NCI-H128 (cell line): ENCODE data around the gene LHFPL6.
"Not testable (repeated sequence)": the region's sequence is repeated elsewhere in the genome, so short reads cannot be mapped to it uniquely, and the experiment has no call there.

Experiments
- DNase-seq: peaks from one replicate; lab custom pipeline; 2025; ENCODE audit not compliant: unreplicated experiment; lab: John Stamatoyannopoulos, UW

Gene LHFPL6

GRCh38 chr13:39364947-39365468 lies 238.0 kb downstream of the LHFPL6 start:
- no peak for DNase-seq

DNA sequence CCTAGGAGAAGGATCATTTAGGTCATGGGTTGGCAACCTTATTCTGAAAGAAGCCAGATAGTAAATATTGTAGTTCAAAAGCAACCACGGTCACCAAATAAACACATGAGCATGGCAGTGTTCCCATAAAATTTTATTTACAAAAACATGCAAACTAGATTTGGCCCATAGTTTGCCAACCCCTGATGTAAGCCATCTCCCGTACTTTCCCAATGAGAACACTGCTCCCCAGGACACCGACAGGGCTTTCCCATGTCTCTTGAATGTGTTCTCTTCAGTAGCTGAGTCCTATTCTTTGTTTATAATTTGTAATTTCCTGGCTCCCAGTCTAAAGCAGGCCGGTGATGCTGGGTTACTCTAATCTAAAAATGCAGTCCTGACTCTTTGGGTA lies 239.6 kb downstream of the LHFPL6 start:
- DNase-seq, result no peak

- DNase-seq, result no peak
These were observed 240.2 kb downstream of the LHFPL6 start for GRCh38 chr13:39362652-39363381.

DNA sequence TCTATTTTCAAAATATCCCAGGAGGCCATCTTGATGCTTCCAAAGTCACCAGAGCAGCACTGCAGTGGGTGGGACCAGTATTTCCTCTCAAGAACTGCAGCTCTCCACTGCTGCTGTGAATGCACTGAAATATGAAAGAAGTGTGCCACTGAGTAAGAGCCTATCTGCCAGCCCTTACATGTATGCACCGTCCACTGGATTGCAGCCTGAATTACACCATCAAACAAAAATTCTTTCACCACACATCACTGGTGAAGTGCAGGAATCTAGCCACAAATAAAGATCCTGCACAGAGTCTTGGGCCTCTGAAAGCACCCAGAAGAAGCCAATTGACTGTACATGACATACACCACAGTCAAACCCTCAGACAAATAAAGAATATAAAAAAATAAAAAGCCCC lies 249.0 kb downstream of the LHFPL6 start:
- DNase-seq, result no peak

DNA sequence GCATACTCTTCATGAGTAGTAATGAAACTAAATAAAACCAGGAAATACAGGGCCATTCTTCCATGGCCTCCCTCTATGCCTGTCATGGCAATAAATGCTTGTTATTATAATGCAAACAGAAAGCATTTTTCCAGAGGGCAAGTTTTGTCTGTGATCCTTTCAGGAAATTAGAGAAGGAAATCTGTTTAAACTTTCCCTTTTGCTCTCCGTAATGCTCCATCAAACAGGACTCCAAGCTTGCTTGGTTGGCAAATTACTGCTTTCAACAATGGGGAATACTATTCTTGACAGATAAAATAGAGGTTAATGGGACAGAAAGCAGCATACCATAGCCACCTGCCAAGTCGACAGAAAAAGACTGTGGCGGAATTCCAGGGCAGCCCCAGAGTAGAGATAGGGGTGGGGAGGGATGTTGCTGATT lies 252.5 kb downstream of the LHFPL6 start:
- DNase-seq, result no peak

DNA sequence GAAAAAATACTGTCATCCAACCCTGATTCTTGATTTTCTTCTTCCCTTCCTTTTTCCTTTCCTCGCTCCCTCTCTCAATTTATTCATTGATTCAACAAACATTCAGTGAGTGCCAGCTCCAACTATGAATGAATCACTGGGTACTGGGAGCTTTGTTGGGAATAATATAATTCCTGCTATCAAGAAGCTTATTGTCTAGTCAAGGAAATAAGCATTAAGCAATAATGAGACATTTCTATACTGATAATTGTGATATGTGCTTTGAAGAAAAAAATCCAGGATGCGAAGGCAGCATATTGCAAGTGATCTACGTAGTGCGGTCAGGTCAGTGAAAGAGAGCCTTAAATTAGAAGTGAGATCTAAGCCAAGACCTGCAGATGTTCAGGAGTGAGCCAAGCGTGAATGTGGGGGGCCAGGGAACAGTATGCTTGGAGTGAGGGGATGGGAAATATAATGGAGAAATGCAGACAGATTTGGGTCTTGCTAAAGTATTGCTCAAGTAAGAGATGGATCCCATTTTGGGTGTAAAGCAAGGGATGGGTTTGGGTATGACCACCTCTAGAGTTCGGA lies 253.5 kb downstream of the LHFPL6 start:
- no peak for DNase-seq

GRCh38 chr13:39347926-39348901 lies 254.8 kb downstream of the LHFPL6 start:
- no peak for DNase-seq

- no peak for DNase-seq
These were observed 257.0 kb downstream of the LHFPL6 start for GRCh38 chr13:39345982-39346381.

DNA sequence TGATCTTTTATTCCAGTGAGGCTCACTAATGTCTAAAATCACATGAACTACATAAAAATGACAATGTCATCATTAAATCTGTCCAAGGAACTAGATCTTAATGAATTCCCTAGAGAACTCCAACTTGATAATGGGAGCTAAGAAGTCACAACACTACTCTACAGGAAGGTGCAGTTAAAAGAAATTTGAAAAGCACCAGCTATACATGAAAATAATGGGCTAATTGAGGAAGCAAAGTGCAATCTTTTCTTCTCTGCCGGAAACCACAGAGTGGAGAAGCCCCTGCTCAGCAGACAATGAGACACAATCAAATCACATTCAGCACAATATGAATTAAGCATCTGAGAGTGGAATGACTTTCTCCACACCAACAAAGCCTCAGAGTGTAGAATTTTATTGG lies 261.7 kb downstream of the LHFPL6 start:
- no peak for DNase-seq

DNA sequence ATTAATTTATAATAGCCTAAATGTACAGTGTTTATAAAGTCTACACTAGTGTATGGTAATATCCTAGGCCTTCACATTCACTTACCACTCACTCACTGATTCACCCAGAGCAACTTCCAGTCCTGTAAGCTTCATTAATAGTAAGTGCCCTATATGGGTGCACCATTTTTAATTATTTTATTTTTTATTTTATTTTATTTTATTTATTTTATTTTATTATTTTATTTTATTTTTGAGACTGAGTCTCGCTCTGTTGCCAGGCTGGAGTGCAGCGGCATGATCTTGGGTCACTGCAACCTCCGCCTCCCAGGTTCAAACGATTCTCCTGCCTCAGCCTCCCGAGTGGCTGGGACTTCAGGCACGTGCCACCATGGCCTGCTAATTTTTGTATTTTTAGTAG lies 264.9 kb downstream of the LHFPL6 start:
- not testable (repeated sequence) for DNase-seq

- DNase-seq, result no peak
These were observed 266.1 kb downstream of the LHFPL6 start for GRCh38 chr13:39336937-39337336.

DNA sequence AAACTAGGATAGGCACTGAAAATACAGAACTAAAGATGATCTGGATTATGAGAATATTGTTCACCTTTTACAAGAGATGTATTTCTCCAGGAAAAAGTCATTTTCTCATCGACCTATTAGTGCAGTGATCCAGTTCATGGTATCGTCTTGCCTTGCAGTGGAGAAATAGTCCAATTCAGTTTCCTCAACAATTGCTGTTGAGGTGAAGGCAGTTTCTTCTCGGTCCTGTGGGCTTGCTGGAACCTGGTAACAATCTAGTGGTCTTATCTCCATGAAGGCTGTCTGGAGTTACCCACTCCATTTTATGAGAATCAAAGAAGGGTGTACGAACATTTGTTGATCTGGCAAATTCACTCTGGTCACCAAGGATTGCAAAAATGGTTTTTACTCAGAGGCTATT lies 266.8 kb downstream of the LHFPL6 start:
- DNase-seq, result no peak

- no peak for DNase-seq
These were observed 267.3 kb downstream of the LHFPL6 start for GRCh38 chr13:39335721-39336120.

DNA sequence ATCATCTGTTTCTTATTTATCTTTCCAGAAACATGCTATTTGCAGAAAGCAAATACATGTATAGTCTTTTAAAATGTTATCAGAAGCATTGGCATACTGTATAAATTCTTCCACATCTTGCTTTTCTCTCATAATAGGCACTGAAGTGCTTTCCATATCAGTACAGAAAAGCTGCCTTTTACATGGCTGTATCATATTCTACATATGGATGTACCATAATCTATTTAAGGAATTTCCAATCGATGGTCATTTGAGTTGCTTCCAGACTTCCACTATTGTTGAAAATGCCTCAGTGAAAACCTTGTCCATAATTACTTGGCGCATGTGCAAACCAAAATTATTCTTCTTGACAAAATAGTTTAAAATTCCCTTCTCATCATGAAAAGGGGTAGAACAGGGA lies 272.5 kb downstream of the LHFPL6 start:
- no peak for DNase-seq

DNA sequence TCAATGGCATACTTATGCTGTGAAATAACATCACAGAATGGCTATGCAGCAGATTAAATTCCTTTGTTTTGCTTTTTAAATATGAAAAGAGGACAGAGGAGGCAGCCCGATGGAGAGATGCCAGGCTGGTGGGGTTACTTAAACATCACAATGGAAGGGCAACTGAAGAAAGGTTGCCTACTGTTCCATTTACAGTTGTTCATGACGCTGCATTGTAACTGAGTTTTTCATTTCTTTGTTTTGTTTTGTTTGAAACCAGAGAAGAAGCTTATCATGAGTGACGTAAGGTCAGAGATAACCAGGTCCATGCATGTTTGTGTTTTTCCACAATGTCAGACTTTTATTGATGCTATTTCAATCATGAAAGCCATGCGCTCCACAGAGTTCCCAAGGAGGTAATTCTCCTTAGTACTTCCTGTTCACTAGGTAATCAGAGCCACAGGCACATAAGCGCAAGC lies 273.8 kb downstream of the LHFPL6 start:
- no peak for DNase-seq

DNA sequence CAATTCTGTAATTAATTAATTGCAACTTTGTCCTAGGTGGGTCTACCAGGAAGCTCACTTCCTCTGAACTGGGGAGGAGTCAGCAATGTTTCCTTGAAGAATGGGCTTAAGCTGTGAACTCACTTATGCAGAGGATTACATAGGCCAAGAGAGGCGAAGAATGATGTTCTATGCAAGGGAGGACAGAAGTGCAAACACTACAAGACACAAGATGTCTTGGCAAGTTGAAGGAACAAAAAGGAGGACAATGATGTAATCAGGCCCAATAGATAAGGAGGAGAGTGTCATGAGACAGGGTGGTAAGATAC lies 275.9 kb downstream of the LHFPL6 start:
- DNase-seq, result no peak

GRCh38 chr13:39326469-39327171 lies 276.4 kb downstream of the LHFPL6 start:
- no peak for DNase-seq

GRCh38 chr13:39324806-39325311 lies 278.1 kb downstream of the LHFPL6 start:
- no peak for DNase-seq

- DNase-seq, result no peak
These were observed 280.0 kb downstream of the LHFPL6 start for GRCh38 chr13:39322836-39323585.

- no peak for DNase-seq
These were observed 281.4 kb downstream of the LHFPL6 start for GRCh38 chr13:39321574-39321973.
